Measurements from ENCODE around the gene BHLHE23. TPM values are rescaled to one million over a fixed set of nuclear protein-coding genes. Genes with fewer than 3 reads are reported as not detected.

The BHLHE23 gene
- total and polyA plus RNA-seq, 2 donors from 2014 or later = not detected

- intact Hi-C loops (cut with DNase I) = no loop called here
- no peak for TF ChIP-seq CTCF (IDR thresholded peaks at IDR 0.05; ENCODE audit: borderline replicate concordance, extremely low read depth, insufficient read depth)
Observed at GRCh38 chr20:63031251-63032014, 24.7 kb upstream of the BHLHE23 start.

GRCh38 chr20:63029358-63030121 is 22.8 kb upstream of the BHLHE23 start:
- no peak overlapping the region for H3K4me3 ChIP-seq (ENCODE audit: low read length in 3 of 3)

More at GRCh38 chr20:63031251-63032014, 24.7 kb upstream of the BHLHE23 start:
- no peak overlapping the region for H3K9ac ChIP-seq (ENCODE audit: low read length in 3 of 3)
- DNase-seq (peak in 2 of 5 donors; percentile 44 to 61), FAIRE-seq (no peak)
- peaks cover 22% of the 10 kb centered on the region for H3K27me3 ChIP-seq (ENCODE audit: control insufficient read depth, insufficient read depth, low read length)
- no peaks in the 10 kb centered on the region for H3K36me3 ChIP-seq (ENCODE audit: control insufficient read depth in 2 of 3, insufficient read depth in 3 of 3, low read length in 3 of 3)
- no peaks in the 10 kb centered on the region for H3K4me1 ChIP-seq (ENCODE audit: control insufficient read depth in 2 of 3, insufficient read depth in 2 of 3, low read depth in 1 of 3, low read length in 3 of 3)
- no peak overlapping the region for H3K4me3 ChIP-seq (ENCODE audit: low read length in 3 of 3)
- H3K27ac ChIP-seq (ENCODE audit: low read depth in 2 of 2, low read length in 2 of 2) = no peak overlapping the region
- H3K9me3 ChIP-seq (ENCODE audit: control insufficient read depth in 2 of 3, insufficient read depth in 1 of 3, low read length in 3 of 3) = no peaks in the 10 kb centered on the region

GRCh38 chr20:63028461-63028921 is 21.7 kb upstream of the BHLHE23 start:
- Histone ChIP-seq H3K9ac (ENCODE audit: low read length in 3 of 3) (no peak overlapping the region), H3K27me3 (ENCODE audit: control insufficient read depth, insufficient read depth, low read length) (peaks cover 33% of the 10 kb centered on the region), H3K9me3 (ENCODE audit: control insufficient read depth in 2 of 3, insufficient read depth in 1 of 3, low read length in 3 of 3) (no peaks in the 10 kb centered on the region), H3K4me1 (ENCODE audit: control insufficient read depth in 2 of 3, insufficient read depth in 2 of 3, low read depth in 1 of 3, low read length in 3 of 3) (no peaks in the 10 kb centered on the region), H3K27ac (ENCODE audit: low read depth in 2 of 2, low read length in 2 of 2) (no peak overlapping the region), H3K4me3 (ENCODE audit: low read length in 3 of 3) (no peak overlapping the region), H3K36me3 (ENCODE audit: control insufficient read depth in 2 of 3, insufficient read depth in 3 of 3, low read length in 3 of 3) (no peaks in the 10 kb centered on the region)
- FAIRE-seq (no peak), DNase-seq (peak in 1 of 5 donors; percentile 55)
- intact Hi-C loops (cut with DNase I) = no loop called here
- no peak for TF ChIP-seq CTCF (IDR thresholded peaks at IDR 0.05; ENCODE audit: borderline replicate concordance, extremely low read depth, insufficient read depth)

More at GRCh38 chr20:63029358-63030121, 22.8 kb upstream of the BHLHE23 start:
- DNase-seq (peak in 3 of 5 donors; percentile 40 to 69 (median 59)), FAIRE-seq (no peak)
- H3K4me1 ChIP-seq (ENCODE audit: control insufficient read depth in 2 of 3, insufficient read depth in 2 of 3, low read depth in 1 of 3, low read length in 3 of 3) = no peaks in the 10 kb centered on the region
- intact Hi-C loops (cut with DNase I) = no loop called here
- TF ChIP-seq CTCF (IDR thresholded peaks at IDR 0.05; ENCODE audit: borderline replicate concordance, extremely low read depth, insufficient read depth) = no peak
- H3K9ac ChIP-seq (ENCODE audit: low read length in 3 of 3) = no peak overlapping the region
- no peaks in the 10 kb centered on the region for H3K9me3 ChIP-seq (ENCODE audit: control insufficient read depth in 2 of 3, insufficient read depth in 1 of 3, low read length in 3 of 3)
- no peaks in the 10 kb centered on the region for H3K36me3 ChIP-seq (ENCODE audit: control insufficient read depth in 2 of 3, insufficient read depth in 3 of 3, low read length in 3 of 3)
- peaks cover 31% of the 10 kb centered on the region for H3K27me3 ChIP-seq (ENCODE audit: control insufficient read depth, insufficient read depth, low read length)
- H3K27ac ChIP-seq (ENCODE audit: low read depth in 2 of 2, low read length in 2 of 2) = no peak overlapping the region

Data from kidney (tissue), 14 donors.